HepG2 (cell line): ENCODE results near the gene KISS1. TPM values are rescaled to one million over a fixed set of nuclear protein-coding genes. Genes with fewer than 3 reads are reported as not detected.

Source experiments
- ASH2L ChIP-seq: fragments of 300-600, 200-600 bp; sonication (generic); IDR thresholded peaks from 2 replicates; pipeline ENCODE4 v1.7.0; 2017; ENCODE audit warnings: low read depth, mild to moderate bottlenecking, moderate library complexity, mixed read lengths, low read length; ENCODE audit not compliant: insufficient read length
- ERF ChIP-seq: IDR thresholded peaks from 2 replicates; pipeline ENCODE4 v1.6.1; 2018; ENCODE audit warnings: missing biosample characterization, missing genetic modification reagents
- HDAC1 ChIP-seq: sonication (generic); formaldehyde crosslinking; IDR thresholded peaks from 2 replicates; pipeline ENCODE4 v1.5.1; 2020; ENCODE audit warnings: mild to moderate bottlenecking, missing genetic modification reagents
- HNRNPLL ChIP-seq: fragments of 200-400 bp; formaldehyde crosslinking; IDR thresholded peaks from 2 replicates; pipeline ENCODE4 v1.6.1; 2017; ENCODE audit warnings: mild to moderate bottlenecking, low read depth, low read length; ENCODE audit not compliant: poor library complexity, severe bottlenecking
- KDM2A ChIP-seq: sonication (generic); formaldehyde crosslinking; IDR thresholded peaks from 2 replicates; pipeline ENCODE4 v1.4.0; 2020; ENCODE audit warnings: low read depth, missing genetic modification reagents, borderline replicate concordance
- KDM4B ChIP-seq: sonication (generic); formaldehyde crosslinking; IDR thresholded peaks from 2 replicates; pipeline ENCODE4 v1.4.0; 2020; ENCODE audit warnings: missing genetic modification reagents
- MED13 ChIP-seq: sonication (generic); formaldehyde crosslinking; IDR thresholded peaks from 2 replicates; pipeline ENCODE4 v1.5.0; 2020; ENCODE audit warnings: missing genetic modification reagents
- NFYB ChIP-seq: sonication (generic); formaldehyde crosslinking; IDR thresholded peaks from 2 replicates; pipeline ENCODE4 v1.4.0; 2020; ENCODE audit warnings: missing genetic modification reagents
- PAF1 ChIP-seq: IDR thresholded peaks from 2 replicates; pipeline ENCODE4 v1.6.1; 2016; ENCODE audit warnings: missing genetic modification reagents, missing compliant biosample characterization
- PRDM10 ChIP-seq: sonication (generic); formaldehyde crosslinking; IDR thresholded peaks from 2 replicates; pipeline ENCODE4 v1.4.0; 2020; ENCODE audit warnings: low read depth, missing genetic modification reagents
- RNF2 ChIP-seq: fragments of 450-650 bp; conservative IDR thresholded peaks from 2 replicates; pipeline ENCODE4 v1.6.1; 2016; ENCODE audit warnings: low read depth
- RORA ChIP-seq: sonication (generic); formaldehyde crosslinking; IDR thresholded peaks from 2 replicates; pipeline ENCODE4 v1.5.0; 2020; ENCODE audit warnings: mild to moderate bottlenecking, missing genetic modification reagents, moderate library complexity
- SIN3A ChIP-seq: IDR thresholded peaks from 2 replicates; pipeline ENCODE4 v1.6.1; 2011; ENCODE audit warnings: low read depth, mild to moderate bottlenecking, control low read depth, low read length, borderline replicate concordance
- SMARCC2 ChIP-seq: fragments of 450-650 bp; IDR thresholded peaks from 2 replicates; pipeline ENCODE4 v1.6.1; 2017; ENCODE audit warnings: antibody characterized with exemption, mild to moderate bottlenecking
- THYN1 ChIP-seq: sonication (generic); formaldehyde crosslinking; IDR thresholded peaks from 2 replicates; pipeline ENCODE4 v1.8.1; 2023; ENCODE audit warnings: low read depth, mild to moderate bottlenecking, moderate library complexity, missing genetic modification reagents, borderline replicate concordance
- ZBTB26 ChIP-seq: IDR thresholded peaks from 2 replicates; pipeline ENCODE4 v1.6.1; 2016; ENCODE audit warnings: missing compliant biosample characterization, missing genetic modification reagents, borderline replicate concordance
- ZNF24 ChIP-seq: fragments of 450-650 bp; IDR thresholded peaks from 2 replicates; pipeline ENCODE4 v1.6.1; 2017; ENCODE audit warnings: antibody characterized with exemption, mild to moderate bottlenecking
- ZNF446 ChIP-seq: sonication (generic); formaldehyde crosslinking; IDR thresholded peaks from 2 replicates; pipeline ENCODE4 v1.5.0; 2020; ENCODE audit warnings: mild to moderate bottlenecking, missing genetic modification reagents
- polyA plus RNA-seq, 8 experiments: library from polyadenylated mRNA; depleted of rRNA in 3 of 8; stranded (reverse) in 7 of 8; unstranded in 1 of 8; fragments of >200 nt; fragmentation: Illumina TruSeq in 4 of 8; extraction: Trizol in 4 of 8; gene quantifications; 2 replicates each; pipeline versions ENCODE4 v1.2.1 to v1.2.3, GENCODE V29; 2011 to 2016; ENCODE audit warnings: low read depth in 4 of 8, missing spikeins in 1 of 8, mixed read lengths in 1 of 8; ENCODE audit not compliant: insufficient read depth in 1 of 8
- total RNA-seq, 5 experiments: library from RNA; depleted of rRNA; stranded (reverse); fragments of >200 nt; fragmentation: Illumina TruSeq; extraction: Trizol; gene quantifications; 2 replicates each; pipeline ENCODE4 v1.2.3, GENCODE V29; 2016; ENCODE audit warnings: low read depth in 1 of 5
- TF ChIP-seq, protein P1 (sequence below): sonication (generic); formaldehyde crosslinking; IDR thresholded peaks from 2 replicates; pipeline ENCODE4 v1.4.0; 2020; ENCODE audit warnings: mild to moderate bottlenecking, missing genetic modification reagents
- TF ChIP-seq, protein P2 (sequence below): sonication (generic); formaldehyde crosslinking; IDR thresholded peaks from 2 replicates; pipeline ENCODE4 v1.4.0; 2020; ENCODE audit warnings: missing genetic modification reagents, mild to moderate bottlenecking, borderline replicate concordance
- TF ChIP-seq, protein P3 (sequence below): sonication (generic); formaldehyde crosslinking; IDR thresholded peaks from 2 replicates; pipeline ENCODE4 v1.4.0; 2020; ENCODE audit warnings: missing genetic modification reagents, borderline replicate concordance

KISS1 gene
- total and polyA plus RNA-seq, 2 of the 13 experiments (the other 11 are each of a cell fraction or from before 2014, with no cell fraction given): 0.24 to 0.80 TPM

GRCh38 chr1:204145033-204145504, 51.2 kb downstream of the KISS1 start (continued):
- TF ChIP-seq ZNF24 (no peak), ZBTB26 (CRISPR knock-in tag) (no peak), KDM4B (CRISPR knock-in tag) (no peak), RNF2 (no peak), SIN3A (0 out of 2 replicates have a peak, but pooled peaks have one; percentile 55), HDAC1 (peak; percentile 76; the same call in 1 of the 2 replicates), SMARCC2 (no peak), THYN1 (no peak), HNRNPLL (no peak), ASH2L (peak; percentile 47), NFYB (CRISPR knock-in tag) (peak; percentile 60), KDM2A (no peak), ERF (CRISPR knock-in tag) (peak; percentile 56; the same call in 1 of the 2 replicates), MED13 (CRISPR knock-in tag) (no peak), RORA (no peak), ZNF446 (no peak), PAF1 (CRISPR knock-in tag) (no peak), PRDM10 (CRISPR knock-in tag) (peak; percentile 72; the same call in 1 of the 2 replicates)
- TF ChIP-seq, protein P1, sequence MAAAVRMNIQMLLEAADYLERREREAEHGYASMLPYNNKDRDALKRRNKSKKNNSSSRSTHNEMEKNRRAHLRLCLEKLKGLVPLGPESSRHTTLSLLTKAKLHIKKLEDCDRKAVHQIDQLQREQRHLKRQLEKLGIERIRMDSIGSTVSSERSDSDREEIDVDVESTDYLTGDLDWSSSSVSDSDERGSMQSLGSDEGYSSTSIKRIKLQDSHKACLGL: no peak
- TF ChIP-seq, protein P2, sequence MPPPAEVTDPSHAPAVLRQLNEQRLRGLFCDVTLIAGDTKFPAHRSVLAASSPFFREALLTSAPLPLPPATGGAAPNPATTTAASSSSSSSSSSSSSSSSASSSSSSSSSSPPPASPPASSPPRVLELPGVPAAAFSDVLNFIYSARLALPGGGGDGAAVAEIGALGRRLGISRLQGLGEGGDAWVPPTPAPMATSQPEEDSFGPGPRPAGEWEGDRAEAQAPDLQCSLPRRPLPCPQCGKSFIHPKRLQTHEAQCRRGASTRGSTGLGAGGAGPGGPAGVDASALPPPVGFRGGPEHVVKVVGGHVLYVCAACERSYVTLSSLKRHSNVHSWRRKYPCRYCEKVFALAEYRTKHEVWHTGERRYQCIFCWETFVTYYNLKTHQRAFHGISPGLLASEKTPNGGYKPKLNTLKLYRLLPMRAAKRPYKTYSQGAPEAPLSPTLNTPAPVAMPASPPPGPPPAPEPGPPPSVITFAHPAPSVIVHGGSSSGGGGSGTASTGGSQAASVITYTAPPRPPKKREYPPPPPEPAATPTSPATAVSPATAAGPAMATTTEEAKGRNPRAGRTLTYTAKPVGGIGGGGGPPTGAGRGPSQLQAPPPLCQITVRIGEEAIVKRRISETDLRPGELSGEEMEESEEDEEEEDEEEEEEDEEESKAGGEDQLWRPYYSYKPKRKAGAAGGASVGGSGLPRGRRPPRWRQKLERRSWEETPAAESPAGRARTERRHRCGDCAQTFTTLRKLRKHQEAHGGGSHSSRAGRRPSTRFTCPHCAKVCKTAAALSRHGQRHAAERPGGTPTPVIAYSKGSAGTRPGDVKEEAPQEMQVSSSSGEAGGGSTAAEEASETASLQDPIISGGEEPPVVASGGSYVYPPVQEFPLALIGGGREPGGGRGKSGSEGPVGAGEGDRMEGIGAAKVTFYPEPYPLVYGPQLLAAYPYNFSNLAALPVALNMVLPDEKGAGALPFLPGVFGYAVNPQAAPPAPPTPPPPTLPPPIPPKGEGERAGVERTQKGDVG (CRISPR knock-in tag): no peak
- TF ChIP-seq, protein P3, sequence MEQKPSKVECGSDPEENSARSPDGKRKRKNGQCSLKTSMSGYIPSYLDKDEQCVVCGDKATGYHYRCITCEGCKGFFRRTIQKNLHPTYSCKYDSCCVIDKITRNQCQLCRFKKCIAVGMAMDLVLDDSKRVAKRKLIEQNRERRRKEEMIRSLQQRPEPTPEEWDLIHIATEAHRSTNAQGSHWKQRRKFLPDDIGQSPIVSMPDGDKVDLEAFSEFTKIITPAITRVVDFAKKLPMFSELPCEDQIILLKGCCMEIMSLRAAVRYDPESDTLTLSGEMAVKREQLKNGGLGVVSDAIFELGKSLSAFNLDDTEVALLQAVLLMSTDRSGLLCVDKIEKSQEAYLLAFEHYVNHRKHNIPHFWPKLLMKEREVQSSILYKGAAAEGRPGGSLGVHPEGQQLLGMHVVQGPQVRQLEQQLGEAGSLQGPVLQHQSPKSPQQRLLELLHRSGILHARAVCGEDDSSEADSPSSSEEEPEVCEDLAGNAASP (CRISPR knock-in tag): peak; percentile 91
